K562 (cell line): ENCODE measurements around the gene SSTR1. TPM values are rescaled to one million over a fixed set of nuclear protein-coding genes. Genes with fewer than 3 reads are reported as not detected.

Source experiments
- ATAC-seq: fragments of 200-7000 bp; cut with Tn5 transposase; 3 replicates; pipeline ENCODE4 v1.9.1; 2020; ENCODE audit warnings: moderate library complexity
- BruUV-seq: library from RNA; stranded (reverse); fragments of 400-500 nt; replicated peaks from 2 replicates; lab custom pipeline; 2021; lab: Mats Ljungman, UMichigan
- CTCF ChIA-PET: fragments of 300-600 bp; formaldehyde crosslinking; extraction: SDS; loops from one replicate; lab custom pipeline; 2021; ENCODE audit warnings: low intra/inter-chr PET ratio; lab: Yijun Ruan, JAX
- POLR2A ChIA-PET: fragments of 300-600, 350-650 bp; sonication (Branson Sonifier 250); formaldehyde crosslinking; extraction: SDS; loops from one replicate; lab custom pipeline; 2021; ENCODE audit warnings: antibody characterized with exemption, inconsistent platforms; lab: Yijun Ruan, JAX
- DNase-seq, 4 experiments: peaks; one replicate each; pipeline versions ENCODE4 v3.0.0 to v3.0.0-alpha.2; 2011 to 2018; ENCODE audit warnings: low spot score in 3 of 4, mixed read lengths in 3 of 4; ENCODE audit errors: extremely low read depth in 1 of 4
- FAIRE-seq: peaks from 2 replicates; lab custom pipeline; 2011; peaks lifted over from hg19 to GRCh38; lab: Jason Lieb, UNC
- H2AFZ ChIP-seq: 2 replicates; pipeline ENCODE4 v1.6.0; 2011; ENCODE audit warnings: low read depth, low read length, control low read depth, inconsistent platforms
- H3K27ac ChIP-seq: fragments of 200-600 bp; 3 replicates; pipeline ENCODE4 v1.8.0; 2011; ENCODE audit warnings: low read depth, mild to moderate bottlenecking, control low read depth, inconsistent platforms, low read length, moderate library complexity, mixed read lengths; ENCODE audit errors: extremely low read depth
- H3K27me3 ChIP-seq, 2 experiments: fragments of 300-600 bp in 1 of 2; 2 replicates in 1 of 2; 3 replicates in 1 of 2; pipeline versions ENCODE4 v1.6.0 to v1.8.0; 2011; ENCODE audit warnings: inconsistent platforms in 2 of 2, low read length in 2 of 2, mild to moderate bottlenecking in 1 of 2, mixed read lengths in 1 of 2, moderate library complexity in 1 of 2; ENCODE audit not compliant: control insufficient read depth in 2 of 2, insufficient read depth in 2 of 2
- H3K36me3 ChIP-seq: fragments of 300-600 bp; 3 replicates; pipeline ENCODE4 v1.8.0; 2011; ENCODE audit warnings: mild to moderate bottlenecking, low read length, inconsistent platforms; ENCODE audit not compliant: control insufficient read depth, insufficient read depth
- H3K4me1 ChIP-seq, 2 experiments: fragments of 200-600 bp in 1 of 2; replicated peaks in 1 of 2; 2 replicates in 1 of 2; 3 replicates in 1 of 2; pipeline versions ENCODE4 v1.5.1 to v1.8.0; 2011; ENCODE audit warnings: inconsistent platforms in 2 of 2, low read length in 2 of 2, mild to moderate bottlenecking in 1 of 2, mixed read lengths in 1 of 2, moderate library complexity in 1 of 2; ENCODE audit not compliant: control insufficient read depth in 2 of 2, insufficient read depth in 2 of 2
- H3K4me2 ChIP-seq: 2 replicates; pipeline ENCODE4 v1.6.1; 2011; ENCODE audit warnings: low read length, control low read depth, inconsistent platforms, mixed read lengths; ENCODE audit not compliant: insufficient read depth
- H3K4me3 ChIP-seq: fragments of 200-600 bp; sonication (generic), shearing (Covaris generic); 2 replicates; pipeline ENCODE4 v1.5.1; 2016; ENCODE audit warnings: control low read depth, inconsistent platforms
- H3K79me2 ChIP-seq: fragments of 200-600 bp; 3 replicates; pipeline ENCODE4 v1.8.0; 2011; ENCODE audit warnings: low read length, inconsistent platforms; ENCODE audit not compliant: control insufficient read depth, insufficient read depth
- H3K9ac ChIP-seq, 2 experiments: 2 replicates each; pipeline versions ENCODE4 v1.6.0 to v1.6.1; 2011; ENCODE audit warnings: low read depth in 2 of 2, low read length in 2 of 2, control low read depth in 1 of 2, inconsistent platforms in 1 of 2, mild to moderate bottlenecking in 1 of 2, mixed read lengths in 1 of 2; ENCODE audit not compliant: insufficient read depth in 1 of 2
- H3K9me1 ChIP-seq: one replicate; pipeline ENCODE4 v1.6.0; 2011; ENCODE audit warnings: inconsistent platforms, mild to moderate bottlenecking, low read length, moderate library complexity; ENCODE audit not compliant: control insufficient read depth, insufficient read depth
- H3K9me3 ChIP-seq: replicated peaks from 2 replicates; pipeline ENCODE4 v1.5.1; 2011; ENCODE audit warnings: low read depth, low read length, inconsistent platforms; ENCODE audit not compliant: control insufficient read depth, insufficient read depth
- H4K20me1 ChIP-seq: replicated peaks from 2 replicates; pipeline ENCODE4 v1.6.1; 2011; ENCODE audit warnings: low read length, inconsistent platforms, mixed read lengths; ENCODE audit not compliant: control insufficient read depth, insufficient read depth
- CBFA2T2 ChIP-seq: fragments of 450-650 bp; conservative IDR thresholded peaks from 2 replicates; pipeline ENCODE4 v1.6.1; 2017; ENCODE audit warnings: mild to moderate bottlenecking
- CHD1 ChIP-seq: fragments of 200-600 bp; sonication (generic); IDR thresholded peaks from one replicate; pipeline ENCODE4 v1.6.1; 2012; ENCODE audit warnings: mild to moderate bottlenecking, moderate library complexity, low read length, inconsistent platforms
- CSDE1 ChIP-seq, 2 experiments: fragments of 450-650 bp; IDR thresholded peaks; 2 replicates each; pipeline ENCODE4 v1.6.1; 2016; ENCODE audit warnings: mild to moderate bottlenecking in 1 of 2
- CXXC5 ChIP-seq: fragments of 250-450 bp; sonication (Bioruptor Pico); IDR thresholded peaks from 2 replicates; pipeline ENCODE4 v1.8.0; 2022; ENCODE audit warnings: inconsistent platforms, mild to moderate bottlenecking, moderate library complexity
- DDX20 ChIP-seq: fragments of 450-650 bp; IDR thresholded peaks from 2 replicates; pipeline ENCODE4 v1.6.1; 2016; ENCODE audit warnings: missing genetic modification characterization, low read depth, mild to moderate bottlenecking, missing compliant biosample characterization, moderate library complexity
- ELF4 ChIP-seq: fragments of 450-650 bp; formaldehyde crosslinking; IDR thresholded peaks from 2 replicates; pipeline ENCODE4 v1.4.0; 2022; ENCODE audit warnings: missing genetic modification characterization
- FIP1L1 ChIP-seq: fragments of 200-400 bp; formaldehyde crosslinking; IDR thresholded peaks from 2 replicates; pipeline ENCODE4 v1.6.1; 2018; ENCODE audit warnings: mild to moderate bottlenecking, low read depth, low read length; ENCODE audit not compliant: poor library complexity, severe bottlenecking
- HINFP ChIP-seq: fragments of 450-650 bp; conservative IDR thresholded peaks from 2 replicates; pipeline ENCODE4 v1.6.1; 2016; ENCODE audit warnings: missing genetic modification characterization, low read depth, mild to moderate bottlenecking, control low read depth, missing compliant biosample characterization
- LARP7 ChIP-seq: fragments of 450-650 bp; IDR thresholded peaks from 2 replicates; pipeline ENCODE4 v1.6.1; 2016
- POU5F1 ChIP-seq: fragments of 150-350 bp; IDR thresholded peaks from 2 replicates; pipeline ENCODE4 v1.6.1; 2014; ENCODE audit warnings: borderline replicate concordance, low read length, low read depth, mild to moderate bottlenecking; ENCODE audit not compliant: partially characterized antibody
- SMARCC2 ChIP-seq: fragments of 450-650 bp; IDR thresholded peaks from 2 replicates; pipeline ENCODE4 v1.6.1; 2017; ENCODE audit warnings: antibody characterized with exemption, moderate library complexity, mild to moderate bottlenecking, low read depth
- ZNF134 ChIP-seq: fragments of 250-450 bp; sonication (Bioruptor Pico); conservative IDR thresholded peaks from 2 replicates; pipeline ENCODE4 v1.4.0; 2020
- ZNF197 ChIP-seq: fragments of 200-800 bp; sonication (Bioruptor generic); IDR thresholded peaks from 2 replicates; pipeline ENCODE4 v1.6.1; 2016; ENCODE audit warnings: low read depth, missing genetic modification characterization, missing compliant biosample characterization
- WGBS: fragments of 100-300 bp; shearing (Covaris generic); methylation state at CpG from one replicate; pipeline ENCODE4 v1.1.6; 2016; ENCODE audit warnings: low coverage, mixed read lengths; ENCODE audit not compliant: insufficient coverage; ENCODE audit errors: missing lambda C conversion rate; 5-methylcytosine and 5-hydroxymethylcytosine counted together
- in situ Hi-C: fragments of 300-500 bp; cut with MboI; formaldehyde crosslinking; loops from 4 replicates; pipeline ENCODE4 v1.15.0; 2018; ENCODE audit warnings: inconsistent platforms, mixed read lengths
- intact Hi-C: fragments of 100-400 bp; cut with micrococcal nuclease; formaldehyde crosslinking; loops from 2 replicates; pipeline ENCODE4 v1.14.2; 2022
- polyA plus RNA-seq, 8 experiments: library from polyadenylated mRNA; depleted of rRNA in 4 of 8; stranded (reverse) in 5 of 8; unstranded in 3 of 8; fragments of >200 nt; fragmentation: Nextera tagmentation in 2 of 8; fragmentation: Illumina TruSeq in 1 of 8; extraction: Ambion mirVana in 2 of 8; extraction: Trizol in 1 of 8; gene quantifications; 2 replicates each; pipeline versions ENCODE4 v1.2.1 to v1.2.3, GENCODE V29; 2011 to 2014; ENCODE audit warnings: inconsistent platforms in 1 of 8, missing spikeins in 1 of 8
- total RNA-seq, 7 experiments: library from RNA; depleted of rRNA in 6 of 7; stranded (reverse); fragments of >200 nt in 6 of 7; fragmentation: Illumina TruSeq in 2 of 7; extraction: Trizol in 2 of 7; gene quantifications; 2 replicates each; pipeline versions ENCODE4 v1.2.1 to v1.2.3, GENCODE V29; 2011 to 2021; ENCODE audit warnings: low replicate concordance in 1 of 7
- TF ChIP-seq, protein P1 (sequence below): IDR thresholded peaks from 2 replicates; pipeline ENCODE4 v1.6.1; 2011; ENCODE audit warnings: borderline replicate concordance, low read depth, mild to moderate bottlenecking, moderate library complexity, low read length; ENCODE audit not compliant: insufficient read depth, poor library complexity, severe bottlenecking
- TF ChIP-seq, protein P2 (sequence below): IDR thresholded peaks from 2 replicates; pipeline ENCODE4 v1.6.1; 2016; ENCODE audit warnings: missing genetic modification characterization, missing compliant biosample characterization

SSTR1 gene
- total and polyA plus RNA-seq, 9 of the 15 experiments (the other 6 are each of a cell fraction or from before 2014, with no cell fraction given): not detected

GRCh38 chr14:38199739-38200138 is 8.0 kb upstream of the SSTR1 start (continued):
- no peak for TF ChIP-seq HINFP (tag)
- TF ChIP-seq FIP1L1: no peak
- TF ChIP-seq, protein P1, sequence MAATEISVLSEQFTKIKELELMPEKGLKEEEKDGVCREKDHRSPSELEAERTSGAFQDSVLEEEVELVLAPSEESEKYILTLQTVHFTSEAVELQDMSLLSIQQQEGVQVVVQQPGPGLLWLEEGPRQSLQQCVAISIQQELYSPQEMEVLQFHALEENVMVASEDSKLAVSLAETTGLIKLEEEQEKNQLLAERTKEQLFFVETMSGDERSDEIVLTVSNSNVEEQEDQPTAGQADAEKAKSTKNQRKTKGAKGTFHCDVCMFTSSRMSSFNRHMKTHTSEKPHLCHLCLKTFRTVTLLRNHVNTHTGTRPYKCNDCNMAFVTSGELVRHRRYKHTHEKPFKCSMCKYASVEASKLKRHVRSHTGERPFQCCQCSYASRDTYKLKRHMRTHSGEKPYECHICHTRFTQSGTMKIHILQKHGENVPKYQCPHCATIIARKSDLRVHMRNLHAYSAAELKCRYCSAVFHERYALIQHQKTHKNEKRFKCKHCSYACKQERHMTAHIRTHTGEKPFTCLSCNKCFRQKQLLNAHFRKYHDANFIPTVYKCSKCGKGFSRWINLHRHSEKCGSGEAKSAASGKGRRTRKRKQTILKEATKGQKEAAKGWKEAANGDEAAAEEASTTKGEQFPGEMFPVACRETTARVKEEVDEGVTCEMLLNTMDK: no peak
- TF ChIP-seq CHD1: no peak

- BruUV-seq: no TSS peak
- Histone ChIP-seq H3K4me1 (no peaks in the 10 kb centered on the region), H3K27ac (no peak overlapping the region), H3K9me1 (no peaks in the 10 kb centered on the region), H3K36me3 (no peaks in the 10 kb centered on the region), H4K20me1 (no peaks in the 10 kb centered on the region), H3K27me3 (no peaks in the 10 kb centered on the region), H2AFZ (no peak overlapping the region), H3K79me2 (no peaks in the 10 kb centered on the region), H3K4me2 (no peak overlapping the region), H3K9ac (no peak overlapping the region), H3K4me3 (no peak overlapping the region), H3K9me3 (no peaks in the 10 kb centered on the region)
- TF ChIP-seq, protein P2, sequence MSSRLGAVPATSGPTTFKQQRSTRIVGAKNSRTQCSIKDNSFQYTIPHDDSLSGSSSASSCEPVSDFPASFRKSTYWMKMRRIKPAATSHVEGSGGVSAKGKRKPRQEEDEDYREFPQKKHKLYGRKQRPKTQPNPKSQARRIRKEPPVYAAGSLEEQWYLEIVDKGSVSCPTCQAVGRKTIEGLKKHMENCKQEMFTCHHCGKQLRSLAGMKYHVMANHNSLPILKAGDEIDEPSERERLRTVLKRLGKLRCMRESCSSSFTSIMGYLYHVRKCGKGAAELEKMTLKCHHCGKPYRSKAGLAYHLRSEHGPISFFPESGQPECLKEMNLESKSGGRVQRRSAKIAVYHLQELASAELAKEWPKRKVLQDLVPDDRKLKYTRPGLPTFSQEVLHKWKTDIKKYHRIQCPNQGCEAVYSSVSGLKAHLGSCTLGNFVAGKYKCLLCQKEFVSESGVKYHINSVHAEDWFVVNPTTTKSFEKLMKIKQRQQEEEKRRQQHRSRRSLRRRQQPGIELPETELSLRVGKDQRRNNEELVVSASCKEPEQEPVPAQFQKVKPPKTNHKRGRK (tag): no peak
- no peak for TF ChIP-seq ZNF134 (CRISPR knock-in tag)
- no peak for TF ChIP-seq CSDE1 (IDR thresholded peaks at IDR 0.05)
- TF ChIP-seq ELF4: no peak
- TF ChIP-seq ZNF197 (CRISPR knock-in tag): no peak
- TF ChIP-seq POU5F1: no peak
- TF ChIP-seq CBFA2T2: no peak
- TF ChIP-seq CXXC5 (CRISPR knock-in tag): no peak
- TF ChIP-seq LARP7: no peak
- TF ChIP-seq SMARCC2: no peak
- TF ChIP-seq DDX20 (tag): no peak
- CTCF ChIA-PET: no interaction called here
- POLR2A ChIA-PET: interaction anchor here (0.6 kb wide), 1 partner anchor 43 kb away, joined by 3 read pairs; no protein-coding TSS in a partner anchor
- ATAC-seq: no peak
- in situ Hi-C loops: no loop called here
- intact Hi-C loops: no loop called here
- FAIRE-seq: no peak
- 0% methylated on average over 4 of the region's 5 CpGs for WGBS
- DNase-seq: no peak
Observed at GRCh38 chr14:38201137-38201828, 6.4 kb upstream of the SSTR1 start.
